Activated T-cell treated with anti-CD3 and anti-CD28 coated beads, Interleukin-2, amount 50 U/mL, for 24 hours (primary cell): ENCODE data around the gene TRMT112.
"Not testable (repeated sequence)": the region's sequence is repeated elsewhere in the genome, so short reads cannot be mapped to it uniquely, and the experiment has no call there.

Experiments used
- DNase-seq: peaks from one replicate; pipeline ENCODE4 v3.0.0-alpha.2; 2020
- H3K27ac Mint-ChIP-seq: 2 replicates; pipeline ENCODE4 v1.8.0; 2020; ENCODE audit warnings: mild to moderate bottlenecking, mixed read lengths
- H3K27me3 Mint-ChIP-seq: 2 replicates; pipeline ENCODE4 v1.8.0; 2020; ENCODE audit warnings: mixed read lengths
- H3K36me3 Mint-ChIP-seq: 2 replicates; pipeline ENCODE4 v1.8.0; 2020; ENCODE audit warnings: low read depth, mixed read lengths
- H3K4me1 Mint-ChIP-seq: 2 replicates; pipeline ENCODE4 v1.8.0; 2020; ENCODE audit warnings: low read depth, mixed read lengths
- H3K4me3 Mint-ChIP-seq: 2 replicates; pipeline ENCODE4 v1.8.0; 2020; ENCODE audit warnings: mild to moderate bottlenecking, moderate library complexity, mixed read lengths
- H3K9me3 Mint-ChIP-seq: 2 replicates; pipeline ENCODE4 v1.8.0; 2020; ENCODE audit warnings: mixed read lengths

The TRMT112 gene

GRCh38 chr11:64314805-64315561 lies 2.4 kb downstream of the TRMT112 start:
- DNase-seq = no peak
- no peaks in the 10 kb centered on the region for H3K27me3 Mint-ChIP-seq
- H3K9me3 Mint-ChIP-seq = no peaks in the 10 kb centered on the region
- peak overlapping the region; percentile 78 for H3K27ac Mint-ChIP-seq
- H3K36me3 Mint-ChIP-seq = peaks cover 69% of the 10 kb centered on the region
- peaks cover 53% of the 10 kb centered on the region for H3K4me1 Mint-ChIP-seq
- peak overlapping the region; percentile 27 for H3K4me3 Mint-ChIP-seq

- H3K27me3 Mint-ChIP-seq = no peaks in the 10 kb centered on the region
- H3K9me3 Mint-ChIP-seq = no peaks in the 10 kb centered on the region
- H3K36me3 Mint-ChIP-seq = peaks cover 73% of the 10 kb centered on the region
- DNase-seq = no peak
- peaks cover 51% of the 10 kb centered on the region for H3K4me1 Mint-ChIP-seq
- no peak overlapping the region for H3K4me3 Mint-ChIP-seq
- peak overlapping the region; percentile 85 for H3K27ac Mint-ChIP-seq
Observed at GRCh38 chr11:64314146-64314804, 3.1 kb downstream of the TRMT112 start.

- no peak for DNase-seq
- H3K27me3 Mint-ChIP-seq = no peaks in the 10 kb centered on the region
- H3K4me1 Mint-ChIP-seq = peaks cover 47% of the 10 kb centered on the region
- H3K9me3 Mint-ChIP-seq = no peaks in the 10 kb centered on the region
- peaks cover 76% of the 10 kb centered on the region for H3K36me3 Mint-ChIP-seq
- H3K4me3 Mint-ChIP-seq = no peak overlapping the region
- H3K27ac Mint-ChIP-seq = peak overlapping the region; percentile 85
Observed at GRCh38 chr11:64313491-64314145, 3.7 kb downstream of the TRMT112 start.

- Mint-ChIP-seq H3K9me3 (no peaks in the 10 kb centered on the region), H3K4me1 (peaks cover 47% of the 10 kb centered on the region), H3K27ac (peak overlapping the region; percentile 85), H3K4me3 (no peak overlapping the region), H3K27me3 (no peaks in the 10 kb centered on the region), H3K36me3 (peaks cover 75% of the 10 kb centered on the region)
- no peak for DNase-seq
Observed at GRCh38 chr11:64312947-64313346, 4.4 kb downstream of the TRMT112 start.

GRCh38 chr11:64307795-64308194 lies 9.6 kb downstream of the TRMT112 start:
- peaks cover 52% of the 10 kb centered on the region for H3K36me3 Mint-ChIP-seq
- DNase-seq, H3K9me3 Mint-ChIP-seq: not testable (repeated sequence)

GRCh38 chr11:64306876-64307622 lies 10.3 kb downstream of the TRMT112 start:
- Mint-ChIP-seq H3K9me3 (no peaks in the 10 kb centered on the region), H3K4me3 (peak overlapping the region; percentile 96), H3K36me3 (peaks cover 44% of the 10 kb centered on the region), H3K27ac (peak overlapping the region; percentile 94), H3K4me1 (peaks cover 39% of the 10 kb centered on the region), H3K27me3 (peaks cover 4% of the 10 kb centered on the region)
- DNase-seq = no peak

More at GRCh38 chr11:64307795-64308194, 9.6 kb downstream of the TRMT112 start:
- peaks cover 46% of the 10 kb centered on the region for H3K4me1 Mint-ChIP-seq
- not testable (repeated sequence) for H3K27me3 Mint-ChIP-seq
- peak overlapping the region; percentile 96 for H3K4me3 Mint-ChIP-seq
- peak overlapping the region; percentile 63 for H3K27ac Mint-ChIP-seq

- peaks cover 9% of the 10 kb centered on the region for H3K27me3 Mint-ChIP-seq
- DNase-seq = no peak
- peaks cover 43% of the 10 kb centered on the region for H3K36me3 Mint-ChIP-seq
- H3K4me1 Mint-ChIP-seq = peaks cover 39% of the 10 kb centered on the region
- peak overlapping the region; percentile 96 for H3K4me3 Mint-ChIP-seq
- no peaks in the 10 kb centered on the region for H3K9me3 Mint-ChIP-seq
- H3K27ac Mint-ChIP-seq = peak overlapping the region; percentile 94
Observed at GRCh38 chr11:64306563-64306875, 10.8 kb downstream of the TRMT112 start.

- Mint-ChIP-seq H3K4me1 (peaks cover 39% of the 10 kb centered on the region), H3K27ac (peak overlapping the region; percentile 94), H3K27me3 (peaks cover 12% of the 10 kb centered on the region), H3K4me3 (peak overlapping the region; percentile 96), H3K36me3 (peaks cover 40% of the 10 kb centered on the region), H3K9me3 (no peaks in the 10 kb centered on the region)
- peak; percentile 83 for DNase-seq
Observed at GRCh38 chr11:64305691-64306562, 11.4 kb downstream of the TRMT112 start.

GRCh38 chr11:64305075-64305690 lies 12.2 kb downstream of the TRMT112 start, which contains the start of gene ESRRA:
Gene ESRRA, plus strand, starts transcription at chr11:64305524. Its CDS starts 1,656 bp downstream, at chr11:64307180.
- Mint-ChIP-seq H3K4me1 (peaks cover 44% of the 10 kb centered on the region), H3K27ac (peak within 1 kb of the TSS; percentile 99), H3K9me3 (no peaks in the 10 kb centered on the region), H3K36me3 (peaks cover 36% of the 10 kb centered on the region), H3K4me3 (peak within 1 kb of the TSS; percentile 96), H3K27me3 (peaks cover 20% of the 10 kb centered on the region)
- DNase-seq = peak; percentile 99

- Mint-ChIP-seq H3K9me3 (no peaks in the 10 kb centered on the region), H3K27me3 (peaks cover 26% of the 10 kb centered on the region), H3K4me1 (peaks cover 45% of the 10 kb centered on the region), H3K36me3 (peaks cover 32% of the 10 kb centered on the region), H3K27ac (peak overlapping the region; percentile 99), H3K4me3 (peak overlapping the region; percentile 86)
- DNase-seq = peak; percentile 96
Observed at GRCh38 chr11:64304316-64305072, 12.9 kb downstream of the TRMT112 start.

- H3K27ac Mint-ChIP-seq = peak overlapping the region; percentile 99
- peaks cover 31% of the 10 kb centered on the region for H3K27me3 Mint-ChIP-seq
- no peaks in the 10 kb centered on the region for H3K9me3 Mint-ChIP-seq
- peak overlapping the region; percentile 86 for H3K4me3 Mint-ChIP-seq
- peaks cover 27% of the 10 kb centered on the region for H3K36me3 Mint-ChIP-seq
- DNase-seq = no peak
- H3K4me1 Mint-ChIP-seq = peaks cover 43% of the 10 kb centered on the region
Observed at GRCh38 chr11:64304032-64304315, 13.4 kb downstream of the TRMT112 start.

- Mint-ChIP-seq H3K4me1 (peaks cover 43% of the 10 kb centered on the region), H3K9me3 (no peaks in the 10 kb centered on the region), H3K27ac (peak overlapping the region; percentile 99), H3K27me3 (peaks cover 37% of the 10 kb centered on the region), H3K4me3 (peak overlapping the region; percentile 86), H3K36me3 (peaks cover 24% of the 10 kb centered on the region)
- no peak for DNase-seq
Observed at GRCh38 chr11:64303109-64304031, 14.0 kb downstream of the TRMT112 start.
